ENCODE measurements around the gene FBXL17.

FBXL17 gene

DNA sequence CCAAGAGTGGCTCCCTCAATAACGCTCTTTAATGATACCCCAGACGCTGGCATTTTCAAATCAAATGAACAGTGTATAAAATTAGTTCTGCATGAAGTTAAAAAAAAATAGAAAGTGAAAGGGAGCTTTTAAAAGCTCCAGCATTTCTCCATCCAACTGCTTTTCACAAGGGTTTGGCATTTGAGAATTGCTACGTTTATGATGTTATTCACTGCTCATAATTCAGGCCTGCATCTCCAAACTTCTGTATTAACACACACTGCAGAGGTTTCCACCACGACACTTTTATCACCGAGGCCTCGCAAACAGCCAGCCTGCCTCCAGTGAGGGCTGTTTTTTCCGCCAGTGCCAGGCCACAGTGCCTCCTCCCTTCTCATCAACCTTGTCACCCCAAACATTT is 505.6 kb downstream of the FBXL17 start:
- Mint-ChIP-seq H3K27me3 (no peaks in the 10 kb centered on the region), H3K9me3 (no peaks in the 10 kb centered on the region), H3K27ac (no peak overlapping the region), H3K4me3 (no peak overlapping the region), H3K36me3 (peaks cover 7% of the 10 kb centered on the region), H3K4me1 (peaks cover 3% of the 10 kb centered on the region)

- Mint-ChIP-seq H3K4me1 (peaks cover 3% of the 10 kb centered on the region), H3K4me3 (no peak overlapping the region), H3K27ac (no peak overlapping the region), H3K27me3 (no peaks in the 10 kb centered on the region), H3K36me3 (peaks cover 7% of the 10 kb centered on the region), H3K9me3 (no peaks in the 10 kb centered on the region)
Measured at GRCh38 chr5:107875833-107876232, 506.1 kb downstream of the FBXL17 start.

DNA sequence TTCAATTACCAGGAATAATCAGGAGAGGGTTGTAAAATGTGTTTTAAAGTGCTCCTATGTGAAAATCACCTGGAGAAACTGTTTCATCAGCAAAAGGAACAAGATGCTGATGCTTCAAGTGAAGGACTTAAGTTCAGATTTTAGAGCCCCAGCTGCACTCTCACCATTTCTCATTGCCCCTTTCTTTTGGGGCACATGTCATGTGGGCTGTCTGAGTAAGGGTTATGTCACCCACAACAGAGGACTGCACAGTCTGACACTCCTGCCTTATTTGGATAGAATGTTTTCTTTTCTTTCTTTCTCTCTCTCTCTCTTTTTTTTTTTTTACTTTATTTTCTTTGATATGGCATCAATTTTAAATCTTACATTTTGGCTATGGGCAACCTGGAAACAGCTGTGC is 507.1 kb downstream of the FBXL17 start:
- H3K27me3 Mint-ChIP-seq, result no peaks in the 10 kb centered on the region
- no peaks in the 10 kb centered on the region for H3K9me3 Mint-ChIP-seq
- peaks cover 3% of the 10 kb centered on the region for H3K4me1 Mint-ChIP-seq
- H3K27ac Mint-ChIP-seq, result no peak overlapping the region
- no peak overlapping the region for H3K4me3 Mint-ChIP-seq
- peaks cover 7% of the 10 kb centered on the region for H3K36me3 Mint-ChIP-seq

DNA sequence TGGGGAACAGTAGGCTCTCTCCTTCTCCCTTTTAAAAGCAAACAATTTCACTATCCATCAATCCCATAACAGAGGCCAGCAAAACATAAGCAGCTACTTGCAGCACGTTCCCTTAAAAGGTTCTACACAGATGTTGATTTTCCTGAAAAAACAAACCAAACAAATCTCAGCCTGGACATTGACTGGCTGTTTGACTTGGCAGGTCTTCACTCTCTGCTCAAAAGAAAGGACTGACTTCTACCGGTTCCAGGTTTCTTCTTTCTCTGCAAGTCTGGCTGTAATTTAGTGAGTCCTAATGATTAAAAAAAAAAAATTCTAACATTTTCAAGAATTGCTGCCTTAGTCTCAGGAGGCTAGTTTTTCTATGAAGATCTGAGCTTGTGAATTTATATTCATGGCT is 508.0 kb downstream of the FBXL17 start:
- Mint-ChIP-seq H3K27ac (no peak overlapping the region), H3K36me3 (peaks cover 5% of the 10 kb centered on the region), H3K4me3 (no peak overlapping the region), H3K27me3 (no peaks in the 10 kb centered on the region), H3K9me3 (no peaks in the 10 kb centered on the region), H3K4me1 (peaks cover 3% of the 10 kb centered on the region)

GRCh38 chr5:107871023-107871422 is 510.9 kb downstream of the FBXL17 start:
- Mint-ChIP-seq H3K27ac (no peak overlapping the region), H3K27me3 (no peaks in the 10 kb centered on the region), H3K4me3 (no peak overlapping the region), H3K36me3 (peaks cover 17% of the 10 kb centered on the region), H3K9me3 (no peaks in the 10 kb centered on the region), H3K4me1 (peaks cover 3% of the 10 kb centered on the region)

DNA sequence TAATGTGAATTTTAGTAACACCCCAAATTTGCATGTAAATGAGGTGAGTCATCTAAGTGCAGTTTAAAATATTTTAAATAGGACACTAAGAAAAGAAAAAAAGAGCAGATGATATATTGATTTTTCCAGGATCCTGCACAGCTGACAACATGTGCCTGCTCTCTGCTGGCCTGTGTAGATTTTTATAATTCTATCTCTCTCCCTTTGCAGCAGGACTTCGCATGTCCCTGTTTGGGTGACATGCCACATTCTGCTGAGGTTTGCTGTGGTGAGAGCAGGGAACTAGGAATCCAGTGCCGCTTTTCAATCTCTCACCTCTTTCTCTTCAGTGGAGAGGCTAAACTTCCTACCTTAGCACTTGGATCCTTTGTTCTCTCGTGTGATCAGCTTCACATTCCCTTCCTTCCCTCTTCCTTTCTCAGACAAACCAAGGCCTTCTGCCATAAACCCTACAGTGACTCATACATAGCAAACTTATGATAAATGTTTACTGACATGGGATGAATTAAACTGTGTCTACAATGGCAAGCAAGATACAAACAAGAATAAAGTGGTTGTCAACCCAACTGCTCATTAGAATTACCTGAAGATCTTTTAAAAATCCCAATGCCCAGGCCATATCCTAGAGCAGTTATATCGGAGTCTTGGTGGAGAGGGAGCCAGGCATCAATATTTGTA is 512.3 kb downstream of the FBXL17 start:
- no peak overlapping the region for H3K27ac Mint-ChIP-seq
- no peak overlapping the region for H3K4me3 Mint-ChIP-seq
- H3K27me3 Mint-ChIP-seq, result no peaks in the 10 kb centered on the region
- H3K9me3 Mint-ChIP-seq, result no peaks in the 10 kb centered on the region
- peaks cover 3% of the 10 kb centered on the region for H3K4me1 Mint-ChIP-seq
- peaks cover 19% of the 10 kb centered on the region for H3K36me3 Mint-ChIP-seq

DNA sequence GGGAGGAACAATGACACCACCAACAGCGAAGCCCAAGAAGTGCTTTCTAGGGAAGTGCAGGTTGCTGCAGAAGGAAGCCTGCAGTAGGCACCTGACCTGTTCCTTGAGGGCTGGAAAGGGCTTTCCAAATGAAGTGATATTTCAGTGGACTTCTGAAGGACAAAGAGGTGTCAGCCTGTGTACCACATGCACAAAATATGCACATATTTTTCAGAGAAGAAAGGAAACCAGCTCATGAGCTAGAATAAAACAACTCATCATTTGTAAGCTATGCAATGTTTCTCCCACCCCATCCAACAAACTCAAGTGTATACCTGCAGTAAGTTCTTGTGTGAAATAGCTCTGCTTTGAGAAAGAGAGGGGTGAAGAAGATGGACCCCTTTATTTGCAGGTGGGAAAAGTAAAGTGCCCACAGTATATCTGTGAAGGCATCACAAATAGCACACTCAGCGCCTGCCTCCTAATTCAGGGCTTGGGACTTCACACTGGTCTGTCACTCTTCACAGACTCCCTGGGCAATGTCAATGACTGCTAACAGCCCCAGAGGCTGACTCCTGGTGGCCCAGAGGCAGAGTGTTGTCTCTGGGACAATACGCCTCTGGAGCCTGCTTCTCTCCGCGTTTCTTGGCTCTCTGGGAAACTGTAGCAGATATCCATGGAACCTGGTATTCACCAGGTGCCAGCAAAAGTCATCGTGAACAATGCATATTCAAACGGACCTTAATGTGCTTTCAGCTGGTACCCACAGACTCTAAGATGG is 513.1 kb downstream of the FBXL17 start:
- Mint-ChIP-seq H3K4me3 (no peak overlapping the region), H3K9me3 (no peaks in the 10 kb centered on the region), H3K4me1 (no peaks in the 10 kb centered on the region), H3K27me3 (no peaks in the 10 kb centered on the region), H3K27ac (no peak overlapping the region), H3K36me3 (peaks cover 19% of the 10 kb centered on the region)

DNA sequence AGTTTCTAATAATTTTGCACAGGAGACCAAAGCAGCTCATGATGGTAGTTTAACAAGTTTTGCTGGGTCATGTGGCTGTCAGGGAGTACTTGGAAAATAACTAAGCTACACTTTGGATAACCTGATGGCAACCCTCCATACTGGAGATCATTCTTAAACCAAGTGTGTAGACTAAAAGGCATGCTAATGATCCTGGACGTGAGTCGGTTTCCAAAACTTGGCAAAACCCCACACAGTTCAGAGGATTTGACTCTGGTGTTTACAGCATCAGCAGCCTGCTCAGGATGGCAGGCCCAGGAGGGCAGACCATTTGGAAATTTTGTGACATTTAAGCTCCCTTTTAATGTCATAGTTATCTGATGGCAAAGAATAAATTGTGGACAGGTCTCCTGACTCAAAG is 514.6 kb downstream of the FBXL17 start:
- Mint-ChIP-seq H3K27ac (no peak overlapping the region), H3K4me3 (no peak overlapping the region), H3K36me3 (peaks cover 19% of the 10 kb centered on the region), H3K27me3 (no peaks in the 10 kb centered on the region), H3K9me3 (no peaks in the 10 kb centered on the region), H3K4me1 (no peaks in the 10 kb centered on the region)

DNA sequence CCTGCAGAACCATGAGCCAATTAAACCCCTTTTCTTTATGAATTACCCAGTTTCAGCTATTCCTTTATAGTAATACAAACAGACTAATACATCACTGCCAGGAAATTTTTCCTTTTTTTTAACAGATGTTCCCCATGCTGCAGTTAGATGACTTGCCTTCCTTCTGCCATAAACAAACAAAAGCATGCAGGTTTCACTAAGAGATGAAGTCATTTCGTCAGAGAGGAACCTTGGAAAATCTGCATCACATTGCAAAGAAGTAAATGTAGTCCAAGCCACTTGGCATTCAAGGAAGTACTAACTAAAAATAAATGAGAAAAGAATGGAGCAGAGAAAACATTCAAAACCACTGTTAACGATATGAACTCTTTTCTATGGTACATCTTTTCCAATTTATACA is 517.1 kb downstream of the FBXL17 start:
- Mint-ChIP-seq H3K4me3 (no peak overlapping the region), H3K27ac (no peak overlapping the region), H3K9me3 (no peaks in the 10 kb centered on the region), H3K27me3 (no peaks in the 10 kb centered on the region), H3K36me3 (peaks cover 23% of the 10 kb centered on the region), H3K4me1 (no peaks in the 10 kb centered on the region)

DNA sequence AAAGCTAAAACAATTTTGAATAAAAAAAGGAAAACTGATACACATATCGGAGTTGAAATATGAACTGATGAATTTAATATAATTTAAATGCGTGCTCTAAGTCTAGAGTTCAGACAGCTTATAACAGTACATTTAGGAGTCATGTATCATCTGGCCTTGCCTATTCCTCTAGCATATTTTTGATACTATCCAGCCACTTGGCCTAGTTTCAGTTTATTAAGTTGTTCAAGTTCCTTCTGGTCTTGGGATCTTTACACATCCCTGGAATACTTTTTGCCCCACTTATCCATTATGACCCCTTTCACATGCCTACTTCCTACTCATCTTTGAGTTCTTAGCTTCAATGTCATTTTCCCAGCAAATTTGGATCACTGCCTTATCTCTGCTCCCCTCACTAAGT is 518.8 kb downstream of the FBXL17 start:
- no peaks in the 10 kb centered on the region for H3K27me3 Mint-ChIP-seq
- H3K9me3 Mint-ChIP-seq, result no peaks in the 10 kb centered on the region
- no peak overlapping the region for H3K4me3 Mint-ChIP-seq
- peaks cover 16% of the 10 kb centered on the region for H3K36me3 Mint-ChIP-seq
- H3K4me1 Mint-ChIP-seq, result no peaks in the 10 kb centered on the region
- no peak overlapping the region for H3K27ac Mint-ChIP-seq

DNA sequence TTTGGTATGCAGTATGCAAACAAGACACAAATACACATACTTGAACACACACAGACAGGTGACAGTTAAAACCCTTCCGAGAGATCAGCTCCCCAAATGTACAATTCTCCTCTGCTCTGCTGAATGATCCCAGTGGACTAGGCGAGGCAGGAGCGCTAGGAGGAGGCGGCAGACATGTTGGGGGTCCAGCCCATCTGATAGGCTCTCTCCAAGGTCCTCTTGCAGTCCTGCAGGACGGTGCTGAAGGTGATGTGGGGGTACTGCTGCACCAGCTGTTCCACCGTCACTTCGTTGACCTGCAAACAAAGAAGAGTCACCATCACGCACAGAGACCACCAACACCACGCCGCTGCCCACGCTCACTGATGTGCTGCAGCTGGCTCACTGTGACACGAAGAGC is 520.3 kb downstream of the FBXL17 start:
- no peak overlapping the region for H3K27ac Mint-ChIP-seq
- H3K4me1 Mint-ChIP-seq, result no peaks in the 10 kb centered on the region

DNA sequence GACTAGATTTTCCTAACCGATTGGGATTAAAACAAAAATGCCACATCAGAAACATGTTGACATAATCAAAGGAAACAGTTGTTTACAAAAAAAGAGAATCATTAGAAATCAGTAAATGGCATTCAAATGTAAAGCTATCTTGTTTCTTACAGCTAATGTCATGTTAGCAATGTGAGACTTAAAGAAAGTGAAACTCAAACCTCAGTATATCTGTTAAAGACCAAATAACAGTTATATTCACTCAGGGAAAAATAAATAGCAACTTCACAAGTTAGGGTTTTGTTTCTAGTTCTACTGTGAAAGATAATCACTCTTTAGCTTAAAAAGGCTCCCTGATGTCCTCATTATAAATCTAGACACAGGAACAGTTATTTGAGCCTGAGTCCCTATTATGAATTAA is 521.9 kb downstream of the FBXL17 start:
- H3K36me3 Mint-ChIP-seq, result peaks cover 6% of the 10 kb centered on the region
- no peak overlapping the region for H3K27ac Mint-ChIP-seq
- H3K27me3 Mint-ChIP-seq, result no peaks in the 10 kb centered on the region
- H3K9me3 Mint-ChIP-seq, result no peaks in the 10 kb centered on the region
- no peaks in the 10 kb centered on the region for H3K4me1 Mint-ChIP-seq
- H3K4me3 Mint-ChIP-seq, result no peak overlapping the region

More for the DNA sequence above, 520.3 kb downstream of the FBXL17 start:
- Mint-ChIP-seq H3K36me3 (peaks cover 12% of the 10 kb centered on the region), H3K9me3 (no peaks in the 10 kb centered on the region), H3K4me3 (no peak overlapping the region), H3K27me3 (no peaks in the 10 kb centered on the region)

GRCh38 chr5:107858788-107859187 is 523.1 kb downstream of the FBXL17 start:
- H3K27me3 Mint-ChIP-seq, result no peaks in the 10 kb centered on the region
- no peaks in the 10 kb centered on the region for H3K9me3 Mint-ChIP-seq
- peaks cover 6% of the 10 kb centered on the region for H3K36me3 Mint-ChIP-seq
- H3K4me3 Mint-ChIP-seq, result no peak overlapping the region
- no peak overlapping the region for H3K27ac Mint-ChIP-seq
- H3K4me1 Mint-ChIP-seq, result no peaks in the 10 kb centered on the region

DNA sequence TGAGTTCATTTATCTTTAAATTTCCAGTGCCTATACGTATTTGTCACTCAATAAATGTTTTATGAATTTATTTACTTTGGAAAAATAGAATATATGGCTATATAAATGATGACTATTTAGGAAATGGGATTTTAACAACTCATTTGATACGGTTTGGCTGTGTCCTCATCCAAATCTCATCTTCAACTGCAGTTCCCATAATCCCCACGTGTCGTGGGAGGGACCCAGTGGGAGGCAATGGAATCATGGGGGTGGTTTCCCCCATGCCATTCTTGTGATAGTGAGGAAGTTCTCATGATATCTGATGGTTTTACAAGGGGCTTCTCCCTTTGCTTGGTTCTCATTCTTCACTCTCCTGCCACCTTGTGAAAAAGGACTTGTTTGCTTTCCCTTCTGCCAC is 523.6 kb downstream of the FBXL17 start:
- H3K9me3 Mint-ChIP-seq, result no peaks in the 10 kb centered on the region
- H3K27ac Mint-ChIP-seq, result no peak overlapping the region
- no peak overlapping the region for H3K4me3 Mint-ChIP-seq
- no peaks in the 10 kb centered on the region for H3K27me3 Mint-ChIP-seq
- peaks cover 4% of the 10 kb centered on the region for H3K36me3 Mint-ChIP-seq
- H3K4me1 Mint-ChIP-seq, result no peaks in the 10 kb centered on the region

GRCh38 chr5:107857785-107858184 is 524.1 kb downstream of the FBXL17 start:
- no peaks in the 10 kb centered on the region for H3K4me1 Mint-ChIP-seq
- no peaks in the 10 kb centered on the region for H3K27me3 Mint-ChIP-seq
- no peaks in the 10 kb centered on the region for H3K9me3 Mint-ChIP-seq
- H3K4me3 Mint-ChIP-seq, result no peak overlapping the region
- no peak overlapping the region for H3K27ac Mint-ChIP-seq
- peaks cover 4% of the 10 kb centered on the region for H3K36me3 Mint-ChIP-seq

- H3K4me3 Mint-ChIP-seq, result no peak overlapping the region
- H3K27ac Mint-ChIP-seq, result no peak overlapping the region
- no peaks in the 10 kb centered on the region for H3K36me3 Mint-ChIP-seq
- no peaks in the 10 kb centered on the region for H3K27me3 Mint-ChIP-seq
- no peaks in the 10 kb centered on the region for H3K9me3 Mint-ChIP-seq
- no peaks in the 10 kb centered on the region for H3K4me1 Mint-ChIP-seq
Measured at GRCh38 chr5:107855171-107855570, 526.7 kb downstream of the FBXL17 start.
